GM19023 (cell line): ENCODE results near the gene CA12.
"Not testable (repeated sequence)": the region's sequence is repeated elsewhere in the genome, so short reads cannot be mapped to it uniquely, and the experiment has no call there.

Experiments used
- ATAC-seq: cut with Tn5 transposase; IDR thresholded peaks from one replicate; pipeline ENCODE4 v1.9.1; 2021; ENCODE audit warnings: mild to moderate bottlenecking, moderate library complexity; ENCODE audit not compliant: unreplicated experiment

Gene CA12

DNA sequence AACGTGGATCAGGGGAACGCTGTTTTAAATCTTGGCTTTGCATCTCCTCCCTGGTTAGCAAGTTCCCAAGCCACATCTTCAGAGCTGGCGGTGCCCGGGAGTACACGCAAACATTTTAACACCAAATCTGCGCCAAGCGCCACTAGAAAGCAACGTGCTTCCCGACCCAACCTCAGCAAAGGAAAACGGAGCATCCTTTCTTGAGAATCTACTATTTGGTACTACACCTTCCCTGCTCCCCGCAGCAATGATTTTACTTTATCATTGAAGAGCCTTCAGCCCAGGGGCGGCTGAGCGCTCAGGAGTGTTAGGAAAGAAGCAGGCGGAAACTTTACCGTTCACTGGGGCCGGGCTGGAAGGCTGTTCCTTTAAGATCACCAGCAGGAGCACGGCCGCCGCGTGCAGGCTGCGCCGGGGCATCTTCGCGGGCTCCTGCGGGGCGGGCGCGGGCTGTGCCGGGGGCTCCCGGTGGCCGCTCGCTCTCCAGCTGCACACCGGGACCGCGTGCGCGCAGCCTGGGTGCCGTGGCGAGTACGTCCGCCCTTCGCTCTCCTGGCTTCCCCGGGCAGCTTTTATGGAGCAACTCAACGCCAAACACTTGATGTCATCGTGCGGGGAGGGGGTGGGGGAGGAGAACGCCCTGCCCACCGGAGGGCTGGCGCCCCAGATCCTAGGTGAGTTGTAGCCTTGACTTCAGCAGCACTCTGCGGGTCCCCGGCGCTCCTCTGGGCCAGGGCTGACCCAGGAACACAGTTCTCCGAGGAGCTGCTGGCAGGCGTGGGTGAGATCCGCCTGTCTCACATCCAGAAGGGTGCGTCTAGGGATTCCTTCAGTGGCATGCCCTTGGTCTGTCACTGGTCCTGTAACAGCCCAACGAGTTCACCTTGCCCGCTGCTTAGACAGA lies at the start of gene CA12:
TSS of gene CA12 (minus strand) at position 546 of the 904 bp plus-strand sequence. CDS start at position 420, 126 bp downstream.
- no peak for ATAC-seq

DNA sequence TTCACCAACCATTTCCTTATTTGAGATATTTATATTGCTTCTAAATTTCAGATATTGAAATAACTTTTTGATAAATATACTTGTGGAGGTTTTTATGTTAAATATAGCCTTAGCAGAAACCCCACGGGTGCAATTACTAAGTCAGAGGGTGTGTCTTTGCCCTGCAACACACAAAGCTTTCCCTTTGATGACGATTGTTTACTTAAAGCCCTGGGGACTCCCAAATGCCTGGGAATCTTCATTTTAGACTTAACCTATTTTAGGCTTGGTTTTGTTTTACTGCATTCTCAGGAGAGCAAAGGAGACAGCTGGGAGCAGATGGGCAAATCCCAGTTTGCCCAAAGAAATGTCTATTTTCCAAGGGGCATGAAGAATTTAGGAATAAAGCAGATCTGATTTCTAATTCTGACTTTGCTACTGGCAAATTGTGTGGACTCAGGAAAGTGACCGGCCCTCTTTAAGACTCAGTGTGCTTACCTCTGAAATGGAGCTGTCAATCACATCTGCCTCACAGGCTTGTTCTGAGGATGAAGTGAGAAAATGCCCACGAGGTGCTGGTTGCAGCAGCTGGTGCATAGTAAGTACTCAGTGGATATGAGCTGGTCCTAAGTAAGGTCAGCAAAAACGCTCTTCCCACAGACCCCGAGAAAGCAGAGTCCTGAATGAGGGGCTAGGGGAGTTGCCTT lies 49.3 kb upstream of the CA12 start:
- no peak for ATAC-seq

DNA sequence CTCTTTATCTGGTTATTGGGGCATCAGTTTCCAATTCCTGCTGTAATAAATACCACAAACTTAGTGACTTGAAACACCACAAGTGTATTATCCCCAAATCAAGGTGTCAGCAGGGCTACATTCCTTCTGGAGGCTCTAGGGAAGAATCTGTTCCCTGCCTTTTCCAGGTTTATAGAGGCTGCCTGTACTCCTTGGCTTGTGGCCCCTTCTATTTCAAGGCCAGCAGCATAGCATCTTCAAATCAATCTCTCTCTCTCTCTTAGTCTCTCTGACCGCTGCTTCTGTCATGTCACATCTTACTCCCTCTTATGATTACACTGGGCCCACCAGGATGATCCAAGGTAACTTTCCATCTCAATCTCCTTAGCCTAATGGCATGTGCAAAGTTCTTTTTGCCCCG lies 44.9 kb upstream of the CA12 start:
- ATAC-seq, result no peak

DNA sequence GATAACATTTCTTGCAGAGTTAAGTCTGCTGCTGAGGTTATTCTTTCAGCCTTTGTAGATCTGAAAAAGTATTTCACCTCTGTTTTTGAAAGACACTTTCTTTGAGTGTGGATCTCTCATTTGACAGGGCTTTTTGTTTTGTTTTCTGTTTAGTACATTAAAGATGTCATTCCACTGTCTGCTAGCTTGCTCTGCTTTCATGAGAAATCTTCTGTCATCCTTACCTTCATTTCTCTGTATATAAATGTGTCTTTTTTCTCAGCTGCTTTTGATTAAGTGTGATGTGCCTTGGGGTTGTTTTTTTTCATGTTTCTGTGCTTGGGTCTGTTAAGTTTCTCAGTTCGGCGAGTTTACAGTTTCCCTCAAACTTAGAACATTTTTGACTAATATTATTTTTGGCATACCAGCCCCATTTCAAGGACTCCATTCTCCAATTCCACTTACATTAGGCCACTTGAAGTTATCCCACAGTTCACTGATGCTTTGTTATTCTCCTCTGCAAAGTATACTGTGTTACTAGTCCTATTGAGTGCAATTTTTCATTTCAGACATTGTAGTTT lies 43.9 kb upstream of the CA12 start:
- ATAC-seq, result no peak

DNA sequence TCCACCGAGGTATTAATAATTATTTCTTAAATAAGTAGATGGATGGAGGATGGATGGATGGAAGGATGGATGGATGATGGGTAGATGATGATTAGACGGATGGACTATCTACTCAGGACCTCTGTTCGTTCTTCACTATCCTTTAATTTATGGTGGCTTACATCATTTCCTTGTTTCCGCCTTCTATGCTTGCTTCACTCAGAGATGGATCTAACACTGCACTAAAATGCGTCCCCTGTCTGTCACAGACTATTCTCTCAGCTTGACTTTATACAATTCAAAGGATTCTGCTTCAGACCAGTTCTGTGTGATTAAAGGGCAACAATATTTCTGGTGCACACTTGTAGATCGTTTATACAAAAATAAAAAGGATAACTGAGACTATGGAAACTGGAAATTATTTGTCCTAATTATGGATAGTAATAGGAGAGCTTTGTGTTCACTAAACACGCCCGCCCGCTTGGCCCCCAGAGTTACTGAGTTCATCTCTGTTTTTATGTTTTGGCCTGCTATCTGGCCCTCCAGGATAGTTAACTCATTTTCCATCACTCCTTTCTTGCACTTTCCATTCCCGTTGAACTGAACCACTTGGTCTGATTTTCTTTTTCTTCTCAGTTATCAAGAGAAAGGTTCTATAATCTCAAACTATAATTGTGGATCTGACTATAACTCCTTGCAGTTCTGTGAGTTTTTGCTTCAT lies 41.4 kb upstream of the CA12 start:
- no peak for ATAC-seq

DNA sequence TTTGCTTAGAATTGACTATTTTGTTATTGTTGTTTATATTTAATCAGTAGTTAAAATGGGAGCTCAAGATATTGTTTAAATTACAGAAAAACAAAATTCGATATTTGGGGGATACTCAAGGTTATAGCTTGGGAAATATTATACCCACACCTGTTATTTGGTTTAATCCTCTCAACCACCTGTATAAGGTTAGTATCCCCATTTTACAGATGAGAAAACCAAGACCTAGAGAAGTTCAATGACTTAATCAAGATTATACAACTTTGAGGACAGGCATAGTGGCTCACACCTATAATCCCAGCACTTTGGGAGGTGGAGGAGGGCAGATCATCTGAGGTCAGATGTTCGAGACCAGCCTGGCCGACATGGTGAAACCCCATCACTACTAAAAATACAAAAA lies 39.8 kb upstream of the CA12 start:
- ATAC-seq, result no peak

DNA sequence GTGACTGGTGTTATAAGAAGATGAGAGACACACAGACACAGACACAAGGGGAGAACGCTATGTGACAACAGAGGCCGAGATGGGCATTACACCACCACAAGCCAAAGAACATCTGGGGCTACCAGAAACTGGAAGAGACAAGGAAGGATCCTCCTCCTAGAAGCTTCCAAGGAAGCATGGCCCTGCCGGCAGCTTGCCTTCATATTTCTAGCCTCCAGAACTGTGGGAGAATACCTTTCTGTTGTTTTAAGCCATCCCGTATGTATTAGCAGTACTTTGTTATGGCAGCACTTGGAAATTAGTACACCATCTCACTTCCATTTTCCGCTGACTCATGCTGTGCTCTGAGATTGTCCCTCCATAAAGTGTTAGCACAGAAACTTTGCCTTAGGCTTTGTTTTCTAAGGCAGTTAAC lies 38.7 kb upstream of the CA12 start:
- ATAC-seq, result no peak

DNA sequence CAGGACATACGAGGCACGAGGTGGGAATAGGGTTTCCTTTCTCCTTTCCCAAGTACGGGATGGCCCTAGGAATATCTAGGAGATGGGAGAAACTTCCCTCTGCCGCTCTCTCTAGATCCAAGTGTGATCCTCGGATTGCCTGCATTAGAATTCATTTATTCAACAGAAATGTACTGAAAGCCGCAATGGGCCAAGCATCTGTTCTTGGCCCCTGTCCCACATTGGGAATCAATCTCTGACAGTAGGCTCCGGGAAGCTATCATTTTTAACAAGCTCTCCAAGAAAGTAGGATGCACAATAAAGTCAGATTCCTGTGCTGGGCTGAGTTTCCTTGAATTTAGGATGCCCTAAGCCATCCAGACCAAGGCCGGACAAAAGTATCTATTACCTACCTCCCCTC lies 37.2 kb upstream of the CA12 start:
- no peak for ATAC-seq

DNA sequence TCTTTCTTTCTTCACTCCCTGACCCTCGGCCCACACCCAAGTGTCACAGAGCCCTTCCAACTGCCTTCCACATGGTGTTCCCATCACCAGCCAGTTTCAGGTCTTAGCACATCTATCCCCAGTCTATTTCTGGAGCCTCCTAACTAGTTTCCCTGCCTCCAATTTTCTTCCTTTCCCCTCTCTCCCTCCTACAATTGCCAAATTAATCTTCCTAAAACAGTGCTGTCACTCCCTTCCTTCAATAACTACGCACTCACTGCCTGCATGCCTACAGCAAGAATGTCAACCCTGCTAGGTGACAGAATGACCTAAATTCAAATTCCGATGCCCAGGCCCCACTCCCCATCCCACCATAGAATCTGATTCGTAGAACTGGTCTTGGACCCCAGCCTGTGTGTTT lies 36.1 kb upstream of the CA12 start:
- no peak for ATAC-seq

DNA sequence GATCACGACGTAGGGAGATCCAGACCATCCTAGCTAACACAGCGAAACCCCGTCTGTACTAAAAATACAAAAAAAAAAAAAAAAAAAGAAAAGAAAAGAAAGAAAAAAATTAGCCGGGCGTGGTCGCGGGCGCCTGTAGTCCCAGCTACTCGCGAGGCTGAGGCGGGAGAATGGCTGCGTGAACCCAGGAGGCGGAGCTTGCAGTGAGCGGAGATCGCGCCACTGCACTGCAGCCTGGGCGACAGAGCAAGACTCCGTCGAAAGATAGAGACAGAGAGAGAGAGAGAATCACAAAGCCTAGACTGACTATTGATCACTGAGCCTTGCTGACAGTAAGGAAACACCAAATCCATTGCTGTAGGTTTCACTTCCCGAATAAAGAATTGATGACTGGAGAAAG lies 35.6 kb upstream of the CA12 start:
- not testable (repeated sequence) for ATAC-seq

DNA sequence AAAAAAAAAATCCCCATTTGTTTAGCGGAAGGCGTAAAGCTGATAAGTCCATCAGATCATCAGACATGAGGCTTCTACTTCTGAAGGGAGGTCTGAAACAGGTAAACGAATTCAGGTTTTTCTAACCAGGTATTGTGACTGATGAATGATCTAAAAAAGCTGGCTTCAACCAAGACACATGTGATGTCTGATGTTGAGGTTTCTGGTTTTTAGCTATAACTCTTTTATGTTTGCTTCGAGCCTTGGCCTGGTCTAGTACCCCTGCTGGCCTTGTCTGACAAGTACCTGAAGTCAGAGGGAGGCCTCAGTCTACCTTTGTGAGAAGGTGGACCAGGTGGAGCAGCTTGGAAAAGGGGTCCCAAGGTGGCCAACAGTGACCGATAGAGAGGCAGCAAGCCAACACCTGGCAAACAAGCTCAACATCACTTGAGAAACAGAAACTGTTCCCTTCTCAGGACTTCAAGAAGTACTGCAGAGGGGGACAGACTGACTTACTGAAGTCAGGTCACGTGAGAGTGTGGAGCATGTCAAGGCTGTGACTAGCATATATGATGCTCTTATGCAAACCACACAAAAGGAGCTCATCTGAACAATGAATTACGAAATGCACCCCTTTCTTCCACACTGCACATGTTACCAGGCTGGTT lies 33.0 kb upstream of the CA12 start:
- ATAC-seq, result no peak

DNA sequence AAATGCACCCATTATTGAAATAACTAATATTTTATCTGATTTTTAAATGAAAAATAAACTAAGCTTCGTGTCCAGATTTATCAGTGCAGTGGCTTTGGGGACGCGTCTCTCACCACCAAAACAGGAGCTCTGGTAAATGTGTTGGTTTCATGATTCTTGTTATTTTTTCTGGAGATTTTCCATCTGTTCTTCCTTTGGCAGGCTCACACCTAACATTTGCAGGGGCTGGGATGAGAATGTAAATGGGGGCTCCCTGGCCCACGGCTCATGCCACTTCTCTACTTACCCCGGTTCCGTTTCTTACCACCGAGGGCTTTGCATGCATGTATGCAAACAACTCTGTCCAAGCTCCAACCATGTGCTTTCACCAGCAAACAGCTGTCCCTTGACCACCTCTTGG lies 30.9 kb upstream of the CA12 start:
- no peak for ATAC-seq

DNA sequence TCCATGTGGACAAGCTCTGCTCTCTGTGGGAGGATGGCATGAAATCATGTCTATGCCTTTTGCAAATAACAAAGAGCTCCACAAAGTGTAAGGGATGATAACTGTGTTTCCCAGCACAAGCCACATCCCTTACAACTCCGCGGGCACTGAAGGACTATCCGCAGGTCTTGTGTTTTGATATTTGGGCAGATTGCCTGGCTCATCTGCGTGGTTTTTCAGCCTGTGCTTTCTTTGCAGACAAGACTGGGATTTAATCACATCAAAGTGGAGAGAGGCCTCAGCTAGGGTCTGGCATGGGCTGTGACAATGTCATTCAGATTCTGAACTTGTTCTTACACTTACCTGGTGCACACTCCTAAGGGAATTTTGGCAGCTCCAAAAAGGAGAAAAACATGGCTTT lies 30.2 kb upstream of the CA12 start:
- ATAC-seq, result no peak

DNA sequence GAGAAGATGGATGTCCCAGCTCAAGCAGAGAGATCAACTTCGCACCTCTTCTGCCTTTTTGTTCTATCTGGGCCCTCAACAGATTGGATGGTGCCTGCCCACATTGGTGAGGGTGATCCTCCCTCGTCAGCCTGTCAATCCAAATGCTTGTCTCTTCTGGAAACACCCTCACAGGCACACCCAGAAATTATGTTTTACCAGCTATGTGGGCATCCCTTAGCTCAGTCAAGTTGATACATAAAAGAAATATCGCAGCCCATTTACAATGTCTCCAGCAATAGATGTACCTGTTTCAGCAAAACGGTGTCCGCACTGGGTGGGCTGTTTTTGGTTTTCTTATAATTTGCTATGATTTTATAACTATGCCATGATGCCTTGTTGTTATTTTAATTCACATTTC lies 27.5 kb upstream of the CA12 start:
- ATAC-seq, result no peak

DNA sequence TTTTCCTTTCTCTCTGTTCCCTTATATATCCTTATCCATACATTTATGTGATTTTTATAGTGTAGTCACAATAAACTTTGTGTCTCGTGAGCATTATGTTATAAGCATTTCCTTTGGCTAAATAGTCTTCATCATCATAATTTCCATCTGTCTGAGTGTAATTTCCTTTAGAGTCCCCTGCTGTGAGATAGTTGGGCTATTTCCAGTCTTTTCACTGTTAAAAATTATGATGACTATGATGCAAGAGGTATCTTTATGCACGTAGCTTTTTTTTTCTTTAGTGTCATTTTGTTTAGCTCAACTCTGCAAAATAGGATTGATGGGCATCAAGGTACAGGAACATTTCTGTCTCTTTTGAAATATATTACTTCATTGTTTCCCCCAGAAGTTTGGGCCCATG lies 26.9 kb upstream of the CA12 start:
- no peak for ATAC-seq

DNA sequence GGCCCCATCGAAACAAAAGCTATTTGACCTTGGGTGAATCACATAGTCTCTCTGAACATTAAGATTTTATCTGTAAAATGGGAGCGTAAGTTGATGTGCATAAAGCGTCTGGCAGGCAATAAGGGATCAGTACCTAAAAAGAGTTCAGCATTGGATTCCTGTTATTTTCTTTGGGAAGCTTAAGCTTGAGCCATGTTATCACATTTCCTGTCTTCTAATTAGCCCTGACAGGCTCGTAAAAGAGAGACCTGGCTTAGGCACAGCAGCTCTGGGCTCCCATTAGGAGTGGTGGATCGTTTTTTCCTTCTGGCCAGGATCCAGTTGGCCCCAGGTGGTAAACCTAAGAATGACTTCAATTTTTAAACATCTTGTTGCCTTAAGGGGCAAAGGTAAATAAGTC lies 26.0 kb upstream of the CA12 start:
- ATAC-seq, result no peak

DNA sequence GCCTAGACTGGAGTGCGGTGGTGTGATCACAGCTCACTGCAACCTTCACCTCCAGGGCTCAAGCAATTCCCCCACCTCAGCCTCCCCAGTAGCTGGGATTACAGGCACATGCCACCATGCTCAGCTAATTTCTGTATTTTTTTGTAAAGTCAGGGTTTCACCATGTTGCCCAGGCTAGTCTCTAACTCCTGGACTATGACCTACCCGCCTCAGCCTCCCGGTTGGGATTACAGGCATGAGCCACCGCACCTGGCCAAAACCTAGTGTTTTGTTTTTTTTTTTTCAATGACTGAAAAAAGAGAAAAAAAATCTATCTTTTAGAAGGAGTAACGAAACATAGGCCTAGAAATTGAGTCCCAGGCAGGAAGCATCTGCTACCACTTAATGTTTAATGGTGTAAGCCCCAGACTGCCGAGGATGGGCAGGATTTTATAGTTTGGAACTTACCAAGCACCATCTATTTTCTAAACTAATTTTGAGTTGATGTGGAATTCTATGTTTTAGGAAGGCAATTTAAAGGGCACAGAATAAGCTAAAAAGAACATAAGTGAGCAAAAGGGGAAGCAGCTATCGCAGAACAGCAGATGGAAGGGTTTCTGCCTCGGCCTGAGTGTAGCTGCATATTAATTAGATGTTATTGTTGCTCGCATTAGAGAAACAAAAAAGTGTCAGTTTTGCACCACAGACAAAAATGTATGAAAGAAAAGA lies 24.2 kb upstream of the CA12 start:
- no peak for ATAC-seq

DNA sequence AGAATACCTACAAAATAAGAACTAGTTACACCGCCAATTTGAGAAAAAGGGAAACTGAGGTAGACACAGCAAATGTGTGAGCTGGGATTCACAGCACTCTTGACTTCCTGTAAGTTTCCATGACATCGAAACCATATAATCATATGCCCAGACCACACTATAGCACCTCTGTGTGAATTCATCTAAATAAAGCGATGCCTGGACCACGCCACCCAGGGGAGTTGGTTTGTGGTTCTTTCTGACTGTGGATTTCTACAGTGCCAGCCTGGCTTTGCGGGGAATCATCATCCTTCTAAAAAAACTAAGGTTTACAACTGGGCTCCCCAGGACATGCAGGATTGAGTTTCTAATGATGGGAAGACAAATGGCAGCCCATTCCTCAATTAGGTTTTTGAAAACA lies 23.5 kb upstream of the CA12 start:
- ATAC-seq, result no peak

DNA sequence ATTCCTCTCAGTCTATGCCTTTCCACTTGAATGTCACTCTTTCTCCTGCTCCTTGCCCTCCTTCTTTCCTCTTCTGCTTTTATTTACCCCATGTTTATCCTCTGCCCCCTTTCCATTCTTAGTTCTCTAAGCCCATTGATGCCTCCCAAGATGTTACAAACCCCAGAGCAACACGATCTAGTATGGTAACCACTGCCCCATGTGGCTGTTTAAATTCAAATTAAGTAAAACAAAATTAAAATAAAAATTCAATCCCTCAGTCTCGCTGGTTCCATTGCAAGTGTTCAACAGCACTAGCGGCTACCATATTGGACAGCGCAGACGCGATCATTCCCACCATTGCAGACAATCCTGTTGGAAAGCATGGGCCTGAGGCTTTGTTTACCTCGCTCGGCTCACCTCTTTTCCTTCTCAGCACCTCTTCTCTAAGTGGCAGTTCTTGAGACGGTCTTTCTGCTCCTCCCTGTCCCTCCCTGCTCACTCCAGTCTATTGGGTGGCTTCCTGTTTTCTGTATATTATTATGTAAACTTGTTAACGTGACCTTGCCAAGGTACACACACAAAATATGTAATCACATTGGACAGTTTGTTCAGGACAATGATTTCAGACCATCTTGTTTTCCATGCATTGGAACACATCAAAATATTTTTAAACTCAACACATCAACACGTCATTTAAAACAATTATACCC lies 21.8 kb upstream of the CA12 start:
- no peak for ATAC-seq
